K562 (cell line): ENCODE data around the gene FAHD2B. TPM values are rescaled to one million over a fixed set of nuclear protein-coding genes. Genes with fewer than 3 reads are reported as not detected.
"Not testable (repeated sequence)": the region's sequence is repeated elsewhere in the genome, so short reads cannot be mapped to it uniquely, and the experiment has no call there.

Experiments used
- ATAC-seq: fragments of 200-7000 bp; cut with Tn5 transposase; 3 replicates; pipeline ENCODE4 v1.9.1; 2020; ENCODE audit warnings: moderate library complexity
- BruUV-seq: library from RNA; stranded (reverse); fragments of 400-500 nt; replicated peaks from 2 replicates; lab custom pipeline; 2021; lab: Mats Ljungman, UMichigan
- CTCF ChIA-PET: fragments of 300-600 bp; formaldehyde crosslinking; extraction: SDS; loops from one replicate; lab custom pipeline; 2021; ENCODE audit warnings: low intra/inter-chr PET ratio; lab: Yijun Ruan, JAX
- POLR2A ChIA-PET: fragments of 300-600, 350-650 bp; sonication (Branson Sonifier 250); formaldehyde crosslinking; extraction: SDS; loops from one replicate; lab custom pipeline; 2021; ENCODE audit warnings: antibody characterized with exemption, inconsistent platforms; lab: Yijun Ruan, JAX
- DNase-seq, 4 experiments: peaks; one replicate each; pipeline versions ENCODE4 v3.0.0 to v3.0.0-alpha.2; 2011 to 2018; ENCODE audit warnings: low spot score in 3 of 4, mixed read lengths in 3 of 4; ENCODE audit errors: extremely low read depth in 1 of 4
- FAIRE-seq: peaks from 2 replicates; lab custom pipeline; 2011; peaks lifted over from hg19 to GRCh38; lab: Jason Lieb, UNC
- H2AFZ ChIP-seq: 2 replicates; pipeline ENCODE4 v1.6.0; 2011; ENCODE audit warnings: low read depth, low read length, control low read depth, inconsistent platforms
- H3K27ac ChIP-seq: fragments of 200-600 bp; 3 replicates; pipeline ENCODE4 v1.8.0; 2011; ENCODE audit warnings: low read depth, mild to moderate bottlenecking, control low read depth, inconsistent platforms, low read length, moderate library complexity, mixed read lengths; ENCODE audit errors: extremely low read depth
- H3K27me3 ChIP-seq, 2 experiments: fragments of 300-600 bp in 1 of 2; 2 replicates in 1 of 2; 3 replicates in 1 of 2; pipeline versions ENCODE4 v1.6.0 to v1.8.0; 2011; ENCODE audit warnings: inconsistent platforms in 2 of 2, low read length in 2 of 2, mild to moderate bottlenecking in 1 of 2, mixed read lengths in 1 of 2, moderate library complexity in 1 of 2; ENCODE audit not compliant: control insufficient read depth in 2 of 2, insufficient read depth in 2 of 2
- H3K36me3 ChIP-seq: fragments of 300-600 bp; 3 replicates; pipeline ENCODE4 v1.8.0; 2011; ENCODE audit warnings: mild to moderate bottlenecking, low read length, inconsistent platforms; ENCODE audit not compliant: control insufficient read depth, insufficient read depth
- H3K4me1 ChIP-seq, 2 experiments: fragments of 200-600 bp in 1 of 2; replicated peaks in 1 of 2; 2 replicates in 1 of 2; 3 replicates in 1 of 2; pipeline versions ENCODE4 v1.5.1 to v1.8.0; 2011; ENCODE audit warnings: inconsistent platforms in 2 of 2, low read length in 2 of 2, mild to moderate bottlenecking in 1 of 2, mixed read lengths in 1 of 2, moderate library complexity in 1 of 2; ENCODE audit not compliant: control insufficient read depth in 2 of 2, insufficient read depth in 2 of 2
- H3K4me2 ChIP-seq: 2 replicates; pipeline ENCODE4 v1.6.1; 2011; ENCODE audit warnings: low read length, control low read depth, inconsistent platforms, mixed read lengths; ENCODE audit not compliant: insufficient read depth
- H3K4me3 ChIP-seq: fragments of 200-600 bp; sonication (generic), shearing (Covaris generic); 2 replicates; pipeline ENCODE4 v1.5.1; 2016; ENCODE audit warnings: control low read depth, inconsistent platforms
- H3K79me2 ChIP-seq: fragments of 200-600 bp; 3 replicates; pipeline ENCODE4 v1.8.0; 2011; ENCODE audit warnings: low read length, inconsistent platforms; ENCODE audit not compliant: control insufficient read depth, insufficient read depth
- H3K9ac ChIP-seq, 2 experiments: 2 replicates each; pipeline versions ENCODE4 v1.6.0 to v1.6.1; 2011; ENCODE audit warnings: low read depth in 2 of 2, low read length in 2 of 2, control low read depth in 1 of 2, inconsistent platforms in 1 of 2, mild to moderate bottlenecking in 1 of 2, mixed read lengths in 1 of 2; ENCODE audit not compliant: insufficient read depth in 1 of 2
- H3K9me1 ChIP-seq: one replicate; pipeline ENCODE4 v1.6.0; 2011; ENCODE audit warnings: inconsistent platforms, mild to moderate bottlenecking, low read length, moderate library complexity; ENCODE audit not compliant: control insufficient read depth, insufficient read depth
- H3K9me3 ChIP-seq: replicated peaks from 2 replicates; pipeline ENCODE4 v1.5.1; 2011; ENCODE audit warnings: low read depth, low read length, inconsistent platforms; ENCODE audit not compliant: control insufficient read depth, insufficient read depth
- H4K20me1 ChIP-seq: replicated peaks from 2 replicates; pipeline ENCODE4 v1.6.1; 2011; ENCODE audit warnings: low read length, inconsistent platforms, mixed read lengths; ENCODE audit not compliant: control insufficient read depth, insufficient read depth
- WGBS: fragments of 100-300 bp; shearing (Covaris generic); methylation state at CpG from one replicate; pipeline ENCODE4 v1.1.6; 2016; ENCODE audit warnings: low coverage, mixed read lengths; ENCODE audit not compliant: insufficient coverage; ENCODE audit errors: missing lambda C conversion rate; 5-methylcytosine and 5-hydroxymethylcytosine counted together
- in situ Hi-C: fragments of 300-500 bp; cut with MboI; formaldehyde crosslinking; loops from 4 replicates; pipeline ENCODE4 v1.15.0; 2018; ENCODE audit warnings: inconsistent platforms, mixed read lengths
- intact Hi-C: fragments of 100-400 bp; cut with micrococcal nuclease; formaldehyde crosslinking; loops from 2 replicates; pipeline ENCODE4 v1.14.2; 2022
- polyA plus RNA-seq, 8 experiments: library from polyadenylated mRNA; depleted of rRNA in 4 of 8; stranded (reverse) in 5 of 8; unstranded in 3 of 8; fragments of >200 nt; fragmentation: Nextera tagmentation in 2 of 8; fragmentation: Illumina TruSeq in 1 of 8; extraction: Ambion mirVana in 2 of 8; extraction: Trizol in 1 of 8; gene quantifications; 2 replicates each; pipeline versions ENCODE4 v1.2.1 to v1.2.3, GENCODE V29; 2011 to 2014; ENCODE audit warnings: inconsistent platforms in 1 of 8, missing spikeins in 1 of 8
- total RNA-seq, 7 experiments: library from RNA; depleted of rRNA in 6 of 7; stranded (reverse); fragments of >200 nt in 6 of 7; fragmentation: Illumina TruSeq in 2 of 7; extraction: Trizol in 2 of 7; gene quantifications; 2 replicates each; pipeline versions ENCODE4 v1.2.1 to v1.2.3, GENCODE V29; 2011 to 2021; ENCODE audit warnings: low replicate concordance in 1 of 7

The FAHD2B gene
- total and polyA plus RNA-seq, 9 of the 15 experiments (the other 6 are each of a cell fraction or from before 2014, with no cell fraction given): 4.7 to 36.6 (median 26.1) TPM

DNA sequence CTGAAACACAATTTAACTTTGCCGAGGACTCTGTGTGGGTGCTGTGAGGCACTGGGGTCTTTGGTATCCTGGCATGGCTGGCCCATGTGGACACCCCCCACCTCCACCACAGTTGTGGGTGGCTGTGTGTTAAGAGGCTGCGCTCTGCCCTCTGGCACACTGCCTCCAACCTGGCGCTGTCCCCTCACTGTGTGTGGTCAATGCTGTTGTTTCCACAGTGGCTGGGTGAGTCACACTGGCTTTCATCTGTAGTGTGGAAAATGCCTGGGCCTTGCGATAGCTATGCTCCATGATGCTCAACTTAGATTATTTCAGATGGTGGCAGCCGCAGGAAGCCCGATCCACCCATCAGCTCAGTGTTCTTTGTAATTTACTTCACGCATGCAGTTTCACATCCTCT lies 9.6 kb downstream of the FAHD2B start:
- intact Hi-C loops, POLR2A ChIA-PET: not testable (repeated sequence)

DNA sequence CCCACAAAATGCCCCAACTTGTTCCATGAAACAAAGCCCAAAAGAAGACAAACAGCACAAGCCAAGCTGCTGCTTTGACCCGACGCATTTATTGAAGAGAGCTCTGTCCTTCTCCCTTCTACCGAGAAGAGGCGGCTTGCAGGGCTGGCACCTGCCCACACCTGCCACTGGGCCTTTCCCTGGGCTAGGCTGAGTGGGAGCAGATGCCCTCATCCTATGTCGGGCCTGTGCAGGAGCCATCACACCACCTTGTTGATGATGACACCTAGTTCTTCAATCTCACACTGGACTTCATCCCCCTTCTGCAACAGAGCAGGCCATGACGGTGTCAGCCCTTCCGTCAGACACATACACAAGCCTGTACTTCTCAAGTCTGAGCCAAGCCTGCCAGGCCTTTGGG lies 11.2 kb downstream of the FAHD2B start:
- BruUV-seq: not testable (repeated sequence)

More for the DNA sequence above, 9.6 kb downstream of the FAHD2B start:
- H3K4me1 ChIP-seq, H3K27me3 ChIP-seq, H3K4me2 ChIP-seq, H3K4me3 ChIP-seq, H3K79me2 ChIP-seq, H4K20me1 ChIP-seq, ATAC-seq, DNase-seq, H3K27ac ChIP-seq, in situ Hi-C loops, H3K9ac ChIP-seq, H3K9me1 ChIP-seq, H2AFZ ChIP-seq, BruUV-seq, FAIRE-seq, H3K9me3 ChIP-seq, CTCF ChIA-PET, H3K36me3 ChIP-seq: not testable (repeated sequence)
- 100% methylated on average over 1 of the region's 7 CpGs for WGBS

More for the DNA sequence above, 11.2 kb downstream of the FAHD2B start:
- H3K4me3 ChIP-seq, ATAC-seq, FAIRE-seq, H3K36me3 ChIP-seq, H3K4me2 ChIP-seq, H3K9ac ChIP-seq, H3K27ac ChIP-seq, DNase-seq, H3K79me2 ChIP-seq, H3K4me1 ChIP-seq, H4K20me1 ChIP-seq, H3K27me3 ChIP-seq, H3K9me3 ChIP-seq, CTCF ChIA-PET, intact Hi-C loops, H3K9me1 ChIP-seq, H2AFZ ChIP-seq, in situ Hi-C loops: not testable (repeated sequence)
- 55% methylated on average over 7 of the region's 7 CpGs for WGBS
- POLR2A ChIA-PET: interaction anchor here (0.6 kb wide), 1 partner anchor 9 kb away, joined by 4 read pairs; no protein-coding TSS in a partner anchor
